Measurements from ENCODE around the gene CTIF.

CTIF gene

GRCh38 chr18:48751727-48752468 lies 213.1 kb downstream of the CTIF start:
- no peak for DNase-seq (ENCODE audit: low read depth, low spot score)
- CTCF ChIA-PET: interaction anchor here (1.4 kb wide), 1 partner anchor 24 kb away, joined by 3 read pairs; no protein-coding TSS in a partner anchor
- no peak overlapping the region for H3K4me3 ChIP-seq (ENCODE audit: low read depth, low read length)
- no peak for TF ChIP-seq CTCF (IDR thresholded peaks at IDR 0.05; ENCODE audit: insufficient read depth, low read length, missing control alignments)
- POLR2A ChIA-PET: no interaction called here

GRCh38 chr18:48752478-48752877 lies 213.6 kb downstream of the CTIF start:
- CTCF ChIA-PET: interaction anchor here (1.4 kb wide), 1 partner anchor 24 kb away, joined by 3 read pairs; no protein-coding TSS in a partner anchor
- H3K4me3 ChIP-seq (ENCODE audit: low read depth, low read length): no peak overlapping the region
- DNase-seq (ENCODE audit: low read depth, low spot score): no peak
- POLR2A ChIA-PET: no interaction called here
- TF ChIP-seq CTCF (IDR thresholded peaks at IDR 0.05; ENCODE audit: insufficient read depth, low read length, missing control alignments): no peak

- no peak overlapping the region for H3K4me3 ChIP-seq (ENCODE audit: low read depth, low read length)
- no peak for DNase-seq (ENCODE audit: low read depth, low spot score)
- ChIA-PET POLR2A (no interaction called here), CTCF (no interaction called here)
- TF ChIP-seq CTCF (IDR thresholded peaks at IDR 0.05; ENCODE audit: insufficient read depth, low read length, missing control alignments): no peak
Measured at GRCh38 chr18:48752928-48753327, 214.1 kb downstream of the CTIF start.

GRCh38 chr18:48753691-48754090 lies 214.9 kb downstream of the CTIF start:
- no peak for DNase-seq (ENCODE audit: low read depth, low spot score)
- no peak for TF ChIP-seq CTCF (IDR thresholded peaks at IDR 0.05; ENCODE audit: insufficient read depth, low read length, missing control alignments)
- CTCF ChIA-PET: no interaction called here
- POLR2A ChIA-PET: no interaction called here
- no peak overlapping the region for H3K4me3 ChIP-seq (ENCODE audit: low read depth, low read length)

DNA sequence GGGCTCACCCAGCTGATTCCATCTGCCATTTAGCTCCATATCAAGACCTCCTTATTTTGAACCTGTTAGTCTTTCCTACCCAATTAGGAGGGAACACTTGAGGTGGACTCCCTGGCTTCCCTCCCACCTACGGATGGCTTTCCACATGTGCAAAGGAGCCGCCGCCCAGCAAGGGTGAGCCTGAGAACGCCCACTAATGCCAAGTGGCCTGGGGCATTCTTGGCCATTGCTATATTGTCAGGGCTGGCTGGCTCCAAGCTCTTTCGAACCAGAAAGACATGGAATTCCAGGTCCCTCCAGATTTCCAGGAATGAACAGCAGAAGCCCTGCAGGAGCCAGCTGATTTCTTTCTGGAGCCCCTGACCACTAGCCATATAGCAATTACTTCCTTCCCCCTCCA lies 215.7 kb downstream of the CTIF start:
- no peak for TF ChIP-seq CTCF (IDR thresholded peaks at IDR 0.05; ENCODE audit: insufficient read depth, low read length, missing control alignments)
- ChIA-PET CTCF (no interaction called here), POLR2A (no interaction called here)
- DNase-seq (ENCODE audit: low read depth, low spot score): no peak
- H3K4me3 ChIP-seq (ENCODE audit: low read depth, low read length): no peak overlapping the region

DNA sequence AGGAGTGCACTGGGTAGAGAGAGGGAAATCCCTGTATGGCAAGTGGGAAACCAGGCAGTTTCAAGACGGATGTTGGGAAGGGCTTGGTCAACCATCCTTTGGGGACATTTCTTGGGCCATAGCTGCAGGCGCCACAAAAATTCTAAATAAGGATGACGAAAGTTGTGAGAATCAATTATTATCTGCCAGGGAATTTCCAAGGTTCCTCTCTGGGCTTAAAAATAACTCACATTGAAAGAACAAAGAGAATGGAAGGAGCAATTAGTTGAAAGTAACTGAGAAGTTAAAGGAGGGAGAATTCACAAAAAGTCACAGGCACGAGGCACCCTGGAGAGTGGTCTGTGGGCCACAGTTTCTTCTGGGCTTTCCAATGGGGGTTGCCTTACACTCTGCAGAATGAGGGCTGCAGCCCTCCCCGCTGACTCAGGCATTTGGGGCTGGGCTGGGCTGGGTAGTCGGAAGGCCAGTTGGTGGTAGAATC lies 216.2 kb downstream of the CTIF start:
- CTCF ChIA-PET: no interaction called here
- DNase-seq (ENCODE audit: low read depth, low spot score): no peak
- no peak for TF ChIP-seq CTCF (IDR thresholded peaks at IDR 0.05; ENCODE audit: insufficient read depth, low read length, missing control alignments)
- H3K4me3 ChIP-seq (ENCODE audit: low read depth, low read length): no peak overlapping the region
- POLR2A ChIA-PET: no interaction called here
